Subcutaneous abdominal adipose tissue (tissue), 5 donors: ENCODE data around the gene TFF1.

Source experiments
- H3K27ac ChIP-seq: one replicate; pipeline ENCODE4 v1.7.0; 2013; ENCODE audit warnings: low read depth, mild to moderate bottlenecking, inconsistent platforms, low read length, moderate library complexity
- H3K27me3 ChIP-seq, 5 donors: one replicate each; pipeline ENCODE4 v1.7.0; 2013; ENCODE audit warnings: low read length in 5 of 5, inconsistent platforms in 1 of 5; ENCODE audit not compliant: control insufficient read depth in 5 of 5, insufficient read depth in 4 of 5
- H3K36me3 ChIP-seq, 5 donors: one replicate each; pipeline ENCODE4 v1.7.0; 2013; ENCODE audit warnings: low read length in 5 of 5; ENCODE audit not compliant: control insufficient read depth in 5 of 5, insufficient read depth in 5 of 5
- H3K4me1 ChIP-seq, 5 donors: one replicate each; pipeline ENCODE4 v1.7.0; 2013; ENCODE audit warnings: low read length in 5 of 5, mild to moderate bottlenecking in 3 of 5, moderate library complexity in 1 of 5; ENCODE audit not compliant: control insufficient read depth in 5 of 5, insufficient read depth in 5 of 5
- H3K4me3 ChIP-seq, 5 donors: one replicate each; pipeline ENCODE4 v1.7.0; 2013; ENCODE audit warnings: low read length in 5 of 5, low read depth in 1 of 5
- H3K9ac ChIP-seq, 5 donors: one replicate each; pipeline ENCODE4 v1.7.0; 2013; ENCODE audit warnings: low read length in 5 of 5, mild to moderate bottlenecking in 4 of 5, moderate library complexity in 3 of 5
- H3K9me3 ChIP-seq, 5 donors: one replicate each; pipeline ENCODE4 v1.7.0; 2013; ENCODE audit warnings: low read length in 5 of 5; ENCODE audit not compliant: control insufficient read depth in 5 of 5
- donor health status: healthy.
- donor health status: healthy.
- donor health status: healthy.
- donor health status: healthy.
- donor health status: healthy.

TFF1 gene

GRCh38 chr21:42376338-42376982, 10.1 kb upstream of the TFF1 start:
- Histone ChIP-seq H3K9me3 (peaks cover 0 to 1% (median 0%) of the 10 kb centered on the region in 5 donors), H3K27ac (no peak overlapping the region), H3K27me3 (peaks cover 11 to 29% (median 23%) of the 10 kb centered on the region in 5 donors), H3K4me1 (no peaks in the 10 kb centered on the region), H3K4me3 (no peak overlapping the region), H3K9ac (no peak overlapping the region), H3K36me3 (no peaks in the 10 kb centered on the region)

DNA sequence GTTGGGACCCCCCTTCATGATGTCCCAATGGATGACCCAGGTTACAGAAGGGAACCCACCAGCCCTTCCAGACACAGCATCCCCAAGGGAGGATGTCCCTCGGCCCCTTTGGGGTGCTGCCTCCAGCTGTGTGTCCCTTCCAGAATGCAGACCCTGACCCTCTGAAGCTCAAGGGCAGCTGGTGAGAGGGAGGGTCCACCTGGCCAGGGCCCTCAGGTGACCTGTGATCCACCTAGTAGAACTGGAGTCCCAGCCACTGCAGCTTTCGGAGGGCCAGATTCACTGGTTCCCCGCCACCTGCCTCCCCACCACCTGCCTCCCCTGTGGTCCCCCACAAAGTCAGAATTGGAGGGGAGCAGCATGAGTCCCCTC, 9.6 kb upstream of the TFF1 start:
- Histone ChIP-seq H3K4me3 (no peak overlapping the region), H3K4me1 (no peaks in the 10 kb centered on the region), H3K27ac (no peak overlapping the region), H3K9me3 (no peaks in the 10 kb centered on the region), H3K27me3 (peaks cover 11 to 29% (median 23%) of the 10 kb centered on the region in 5 donors), H3K36me3 (no peaks in the 10 kb centered on the region), H3K9ac (no peak overlapping the region)

- no peak overlapping the region for H3K4me3 ChIP-seq
- H3K27ac ChIP-seq, result no peak overlapping the region
- no peaks in the 10 kb centered on the region for H3K9me3 ChIP-seq
- H3K36me3 ChIP-seq, result no peaks in the 10 kb centered on the region
- H3K4me1 ChIP-seq, result no peaks in the 10 kb centered on the region
- H3K27me3 ChIP-seq, result peaks cover 11 to 33% (median 28%) of the 10 kb centered on the region in 5 donors
- no peak overlapping the region for H3K9ac ChIP-seq
Observed at GRCh38 chr21:42375506-42375905, 9.2 kb upstream of the TFF1 start.

GRCh38 chr21:42374864-42375499, 8.6 kb upstream of the TFF1 start:
- Histone ChIP-seq H3K9ac (no peak overlapping the region), H3K4me1 (no peaks in the 10 kb centered on the region), H3K36me3 (no peaks in the 10 kb centered on the region), H3K27me3 (peaks cover 11 to 38% (median 29%) of the 10 kb centered on the region in 5 donors), H3K4me3 (no peak overlapping the region), H3K27ac (no peak overlapping the region), H3K9me3 (no peaks in the 10 kb centered on the region)

DNA sequence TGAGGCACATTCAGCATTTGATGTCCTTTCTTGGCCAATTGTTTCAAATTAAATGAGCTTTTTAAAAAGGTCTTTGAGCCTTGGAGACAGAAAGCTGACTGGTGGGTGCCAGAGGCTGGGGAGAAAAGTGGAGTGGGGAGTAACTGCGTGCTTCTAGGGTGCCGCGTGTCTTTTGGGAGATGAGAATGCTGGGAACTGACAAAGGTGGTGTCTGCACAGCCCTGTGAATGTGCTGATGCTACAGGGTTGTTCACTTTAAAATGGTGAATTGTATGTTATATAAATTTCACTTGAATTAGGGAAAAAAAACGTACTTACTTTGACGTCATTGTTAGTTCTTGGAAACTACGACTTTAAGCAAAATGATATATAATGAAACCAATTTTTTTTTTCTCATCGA, 8.1 kb upstream of the TFF1 start:
- H3K4me3 ChIP-seq, result no peak overlapping the region
- no peak overlapping the region for H3K27ac ChIP-seq
- no peaks in the 10 kb centered on the region for H3K4me1 ChIP-seq
- no peaks in the 10 kb centered on the region for H3K36me3 ChIP-seq
- no peak overlapping the region for H3K9ac ChIP-seq
- no peaks in the 10 kb centered on the region for H3K9me3 ChIP-seq
- H3K27me3 ChIP-seq, result peaks cover 11 to 38% (median 29%) of the 10 kb centered on the region in 5 donors

GRCh38 chr21:42373908-42374455, 7.6 kb upstream of the TFF1 start:
- Histone ChIP-seq H3K27me3 (peaks cover 11 to 38% (median 30%) of the 10 kb centered on the region in 5 donors), H3K4me3 (no peak overlapping the region), H3K36me3 (no peaks in the 10 kb centered on the region), H3K9ac (no peak overlapping the region), H3K9me3 (no peaks in the 10 kb centered on the region), H3K4me1 (no peaks in the 10 kb centered on the region), H3K27ac (no peak overlapping the region)

DNA sequence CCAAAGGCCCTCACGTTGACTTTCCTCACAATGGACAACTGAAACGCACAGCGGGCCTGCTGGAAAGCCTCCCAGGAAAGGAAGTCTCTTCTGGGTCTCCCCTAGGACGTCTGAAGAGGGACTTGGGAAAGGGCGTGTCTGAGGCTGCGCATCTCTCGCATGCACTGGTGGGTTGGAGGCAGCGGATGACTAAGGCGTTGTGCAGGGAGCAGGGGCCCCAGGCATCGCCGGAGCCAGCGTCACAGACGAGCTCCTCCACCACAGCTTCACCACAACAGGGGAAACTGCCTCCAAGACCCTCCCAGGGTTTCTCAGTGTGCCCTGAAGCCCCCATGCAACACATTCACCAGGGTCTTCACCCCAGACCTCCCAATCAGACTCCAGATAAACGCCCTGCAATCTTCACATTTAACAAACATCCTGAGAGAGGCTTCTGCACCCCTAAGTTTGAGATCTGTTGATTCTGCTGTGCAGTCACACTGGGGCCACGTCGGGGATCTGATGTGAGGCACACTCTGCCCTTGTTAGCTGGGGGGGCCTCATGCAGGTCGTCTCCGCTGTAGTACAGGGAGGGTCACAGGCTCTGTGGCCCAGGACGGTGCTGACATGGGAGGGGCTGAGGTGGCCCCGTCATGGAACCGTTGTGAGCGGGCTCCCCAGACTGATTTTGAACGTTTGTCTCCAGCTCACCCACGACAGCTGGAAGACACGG, 7.0 kb upstream of the TFF1 start:
- Histone ChIP-seq H3K9ac (no peak overlapping the region), H3K4me1 (no peaks in the 10 kb centered on the region), H3K27ac (no peak overlapping the region), H3K9me3 (no peaks in the 10 kb centered on the region), H3K4me3 (no peak overlapping the region), H3K27me3 (peaks cover 11 to 38% (median 30%) of the 10 kb centered on the region in 5 donors), H3K36me3 (no peaks in the 10 kb centered on the region)

GRCh38 chr21:42370894-42371654, 4.7 kb upstream of the TFF1 start:
- Histone ChIP-seq H3K27me3 (peaks cover 11 to 26% (median 20%) of the 10 kb centered on the region in 5 donors), H3K9ac (no peak overlapping the region), H3K27ac (no peak overlapping the region), H3K36me3 (no peaks in the 10 kb centered on the region), H3K4me3 (no peak overlapping the region), H3K9me3 (no peaks in the 10 kb centered on the region), H3K4me1 (no peaks in the 10 kb centered on the region)

- Histone ChIP-seq H3K27me3 (peaks cover 4 to 25% (median 13%) of the 10 kb centered on the region in 5 donors), H3K9me3 (no peaks in the 10 kb centered on the region), H3K4me3 (no peak overlapping the region), H3K4me1 (no peaks in the 10 kb centered on the region), H3K36me3 (no peaks in the 10 kb centered on the region), H3K27ac (no peak overlapping the region), H3K9ac (no peak overlapping the region)
Observed at GRCh38 chr21:42369821-42370220, 3.5 kb upstream of the TFF1 start.
